HEK293 (cell line): ENCODE measurements around the gene KIFAP3.

Source experiments
- CTCF ChIA-PET: fragments of 350-600 bp; formaldehyde crosslinking; extraction: SDS; loops from one replicate; lab custom pipeline; 2021; ENCODE audit warnings: antibody characterized with exemption; lab: Yijun Ruan, JAX
- POLR2A ChIA-PET: fragments of 300-600 bp; formaldehyde crosslinking; extraction: SDS; loops from one replicate; lab custom pipeline; 2020; ENCODE audit warnings: antibody characterized with exemption, inconsistent platforms; lab: Yijun Ruan, JAX
- H3K27ac ChIP-seq: fragments of 200-500 bp; sonication (Bioruptor generic); 2 replicates; pipeline ENCODE4 v1.5.1; 2014; ENCODE audit warnings: low read depth, low read length, control low read depth, inconsistent platforms; ENCODE audit errors: extremely low read depth
- H3K36me3 ChIP-seq, 2 experiments: fragments of 200-500 bp in 1 of 2; sonication (Bioruptor generic) in 1 of 2; 1 replicate in 1 of 2; 2 replicates in 1 of 2; pipeline ENCODE4 v1.5.1; 2014 to 2017; ENCODE audit warnings: inconsistent platforms in 2 of 2, low read length in 2 of 2; ENCODE audit not compliant: control insufficient read depth in 2 of 2, insufficient read depth in 1 of 2
- H3K4me1 ChIP-seq: fragments of 200-500 bp; sonication (Bioruptor generic); 2 replicates; pipeline ENCODE4 v1.5.1; 2014; ENCODE audit warnings: mild to moderate bottlenecking, low read length, inconsistent platforms; ENCODE audit not compliant: control insufficient read depth, insufficient read depth
- H3K4me3 ChIP-seq: 2 replicates; pipeline ENCODE4 v1.5.1; 2011; ENCODE audit warnings: low read depth, mild to moderate bottlenecking, control low read depth, low read length, moderate library complexity
- H3K9me3 ChIP-seq: fragments of 200-500 bp; sonication (Bioruptor generic); 2 replicates; pipeline ENCODE4 v1.5.1; 2014; ENCODE audit warnings: low read depth, low read length, inconsistent platforms; ENCODE audit not compliant: control insufficient read depth, insufficient read depth
- GFI1B ChIP-seq: fragments of 450-650 bp; formaldehyde crosslinking; IDR thresholded peaks from 2 replicates; pipeline ENCODE4 v1.5.1; 2016; ENCODE audit warnings: missing biosample characterization, missing genetic modification characterization
- GLIS2 ChIP-seq: fragments of 450-650 bp; formaldehyde crosslinking; IDR thresholded peaks from 2 replicates; pipeline ENCODE4 v1.5.1; 2016; ENCODE audit warnings: missing biosample characterization, missing genetic modification characterization
- ZNF112 ChIP-seq: fragments of 450-650 bp; formaldehyde crosslinking; IDR thresholded peaks from 2 replicates; pipeline ENCODE4 v1.5.0; 2017; ENCODE audit warnings: missing biosample characterization, missing genetic modification characterization
- ZNF121 ChIP-seq: fragments of 450-650 bp; formaldehyde crosslinking; IDR thresholded peaks from 2 replicates; pipeline ENCODE4 v1.5.1; 2016; ENCODE audit warnings: missing biosample characterization, missing genetic modification characterization
- ZNF157 ChIP-seq: fragments of 450-650 bp; formaldehyde crosslinking; IDR thresholded peaks from 2 replicates; pipeline ENCODE4 v1.5.1; 2016; ENCODE audit warnings: missing biosample characterization, missing genetic modification characterization
- ZNF2 ChIP-seq: fragments of 450-650 bp; formaldehyde crosslinking; IDR thresholded peaks from 2 replicates; pipeline ENCODE4 v1.5.1; 2016; ENCODE audit warnings: missing biosample characterization, missing genetic modification characterization
- ZNF248 ChIP-seq: fragments of 450-650 bp; formaldehyde crosslinking; IDR thresholded peaks from 2 replicates; pipeline ENCODE4 v1.5.1; 2017; ENCODE audit warnings: missing biosample characterization, missing genetic modification characterization
- ZNF433 ChIP-seq: fragments of 450-650 bp; formaldehyde crosslinking; IDR thresholded peaks from 2 replicates; pipeline ENCODE4 v1.5.1; 2016; ENCODE audit warnings: missing biosample characterization, missing genetic modification characterization, low read depth
- ZNF48 ChIP-seq: fragments of 450-650 bp; formaldehyde crosslinking; IDR thresholded peaks from 2 replicates; pipeline ENCODE4 v1.5.1; 2016; ENCODE audit warnings: missing biosample characterization, missing genetic modification characterization
- ZNF514 ChIP-seq: fragments of 450-650 bp; formaldehyde crosslinking; IDR thresholded peaks from 2 replicates; pipeline ENCODE4 v1.5.1; 2016; ENCODE audit warnings: missing biosample characterization, missing genetic modification characterization
- ZNF585B ChIP-seq: fragments of 450-650 bp; formaldehyde crosslinking; IDR thresholded peaks from 2 replicates; pipeline ENCODE4 v1.5.1; 2016; ENCODE audit warnings: missing biosample characterization, missing genetic modification characterization
- ZNF76 ChIP-seq: fragments of 450-650 bp; formaldehyde crosslinking; IDR thresholded peaks from 2 replicates; pipeline ENCODE4; 2016; ENCODE audit warnings: low read depth, missing biosample characterization, missing genetic modification characterization, borderline replicate concordance
- ZNF785 ChIP-seq: fragments of 450-650 bp; formaldehyde crosslinking; IDR thresholded peaks from 2 replicates; pipeline ENCODE4 v1.5.1; 2016; ENCODE audit warnings: missing biosample characterization, missing genetic modification characterization
- ZNF830 ChIP-seq: fragments of 450-650 bp; IDR thresholded peaks from 2 replicates; pipeline ENCODE4 v1.5.0; 2018; ENCODE audit warnings: missing biosample characterization, missing genetic modification characterization, low read depth, mild to moderate bottlenecking, moderate library complexity
- ZXDB ChIP-seq: fragments of 450-650 bp; formaldehyde crosslinking; IDR thresholded peaks from 2 replicates; pipeline ENCODE4 v1.5.1; 2016; ENCODE audit warnings: missing biosample characterization, missing genetic modification characterization
- TF ChIP-seq, protein P1 (sequence below): fragments of 450-650 bp; formaldehyde crosslinking; IDR thresholded peaks from 2 replicates; pipeline ENCODE4 v1.5.1; 2016; ENCODE audit warnings: missing biosample characterization, missing genetic modification characterization
- TF ChIP-seq, protein P2 (sequence below): fragments of 450-650 bp; formaldehyde crosslinking; IDR thresholded peaks from 2 replicates; pipeline ENCODE4 v1.5.1; 2016; ENCODE audit warnings: missing biosample characterization, missing genetic modification characterization
- TF ChIP-seq, protein P3 (sequence below): fragments of 450-650 bp; formaldehyde crosslinking; IDR thresholded peaks from 2 replicates; pipeline ENCODE4 v1.5.1; 2017; ENCODE audit warnings: missing biosample characterization, missing genetic modification characterization
- TF ChIP-seq, protein P4 (sequence below): fragments of 450-650 bp; formaldehyde crosslinking; IDR thresholded peaks from 2 replicates; pipeline ENCODE4 v1.5.1; 2016; ENCODE audit warnings: missing biosample characterization, missing genetic modification characterization
- TF ChIP-seq, protein P5 (sequence below): fragments of 450-650 bp; formaldehyde crosslinking; IDR thresholded peaks from 2 replicates; pipeline ENCODE4 v1.5.1; 2016; ENCODE audit warnings: missing biosample characterization, missing genetic modification characterization, borderline replicate concordance

Gene KIFAP3

DNA sequence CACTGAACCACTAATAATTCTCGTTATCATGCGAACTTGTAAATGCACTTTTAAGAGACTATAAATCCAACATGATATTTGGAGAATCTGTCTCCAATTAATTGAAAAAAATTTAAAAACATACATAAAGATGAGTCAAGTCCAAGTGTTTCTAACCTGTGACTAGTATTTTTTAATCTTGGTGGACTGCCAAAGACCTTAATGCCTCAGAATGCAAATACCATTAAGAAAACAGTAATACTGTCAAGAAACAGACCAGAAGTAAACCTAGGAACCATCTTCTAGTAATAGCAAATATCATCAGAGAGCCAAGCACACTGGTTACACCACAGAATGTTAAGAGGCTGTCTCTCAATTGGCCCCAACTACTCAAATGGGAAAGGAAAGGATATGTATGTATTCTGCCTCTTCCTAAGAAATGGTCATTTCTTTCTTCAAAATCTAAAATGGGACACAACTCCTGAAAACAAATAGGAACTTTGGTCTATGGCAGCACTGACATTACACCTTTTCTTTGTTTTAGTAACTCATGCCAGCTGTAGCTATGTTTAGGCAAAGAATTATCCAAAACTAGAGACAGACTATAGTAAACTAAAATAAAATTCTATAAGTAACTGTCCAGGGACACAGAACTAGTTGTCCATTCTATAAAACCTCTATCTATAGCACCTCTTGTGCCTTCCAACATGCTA lies 196.5 kb downstream of the KIFAP3 start (continued):
- TF ChIP-seq, protein P1, sequence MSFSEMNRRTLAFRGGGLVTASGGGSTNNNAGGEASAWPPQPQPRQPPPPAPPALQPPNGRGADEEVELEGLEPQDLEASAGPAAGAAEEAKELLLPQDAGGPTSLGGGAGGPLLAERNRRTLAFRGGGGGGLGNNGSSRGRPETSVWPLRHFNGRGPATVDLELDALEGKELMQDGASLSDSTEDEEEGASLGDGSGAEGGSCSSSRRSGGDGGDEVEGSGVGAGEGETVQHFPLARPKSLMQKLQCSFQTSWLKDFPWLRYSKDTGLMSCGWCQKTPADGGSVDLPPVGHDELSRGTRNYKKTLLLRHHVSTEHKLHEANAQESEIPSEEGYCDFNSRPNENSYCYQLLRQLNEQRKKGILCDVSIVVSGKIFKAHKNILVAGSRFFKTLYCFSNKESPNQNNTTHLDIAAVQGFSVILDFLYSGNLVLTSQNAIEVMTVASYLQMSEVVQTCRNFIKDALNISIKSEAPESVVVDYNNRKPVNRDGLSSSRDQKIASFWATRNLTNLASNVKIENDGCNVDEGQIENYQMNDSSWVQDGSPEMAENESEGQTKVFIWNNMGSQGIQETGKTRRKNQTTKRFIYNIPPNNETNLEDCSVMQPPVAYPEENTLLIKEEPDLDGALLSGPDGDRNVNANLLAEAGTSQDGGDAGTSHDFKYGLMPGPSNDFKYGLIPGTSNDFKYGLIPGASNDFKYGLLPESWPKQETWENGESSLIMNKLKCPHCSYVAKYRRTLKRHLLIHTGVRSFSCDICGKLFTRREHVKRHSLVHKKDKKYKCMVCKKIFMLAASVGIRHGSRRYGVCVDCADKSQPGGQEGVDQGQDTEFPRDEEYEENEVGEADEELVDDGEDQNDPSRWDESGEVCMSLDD (tag by site-specific recombination) = no peak
- TF ChIP-seq GFI1B (tag by site-specific recombination) (no peak), ZNF157 (tag by site-specific recombination) (no peak), ZNF248 (no peak), ZXDB (tag by site-specific recombination) (no peak)
- TF ChIP-seq, protein P2, sequence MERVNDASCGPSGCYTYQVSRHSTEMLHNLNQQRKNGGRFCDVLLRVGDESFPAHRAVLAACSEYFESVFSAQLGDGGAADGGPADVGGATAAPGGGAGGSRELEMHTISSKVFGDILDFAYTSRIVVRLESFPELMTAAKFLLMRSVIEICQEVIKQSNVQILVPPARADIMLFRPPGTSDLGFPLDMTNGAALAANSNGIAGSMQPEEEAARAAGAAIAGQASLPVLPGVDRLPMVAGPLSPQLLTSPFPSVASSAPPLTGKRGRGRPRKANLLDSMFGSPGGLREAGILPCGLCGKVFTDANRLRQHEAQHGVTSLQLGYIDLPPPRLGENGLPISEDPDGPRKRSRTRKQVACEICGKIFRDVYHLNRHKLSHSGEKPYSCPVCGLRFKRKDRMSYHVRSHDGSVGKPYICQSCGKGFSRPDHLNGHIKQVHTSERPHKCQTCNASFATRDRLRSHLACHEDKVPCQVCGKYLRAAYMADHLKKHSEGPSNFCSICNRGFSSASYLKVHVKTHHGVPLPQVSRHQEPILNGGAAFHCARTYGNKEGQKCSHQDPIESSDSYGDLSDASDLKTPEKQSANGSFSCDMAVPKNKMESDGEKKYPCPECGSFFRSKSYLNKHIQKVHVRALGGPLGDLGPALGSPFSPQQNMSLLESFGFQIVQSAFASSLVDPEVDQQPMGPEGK (tag by site-specific recombination) = no peak

DNA sequence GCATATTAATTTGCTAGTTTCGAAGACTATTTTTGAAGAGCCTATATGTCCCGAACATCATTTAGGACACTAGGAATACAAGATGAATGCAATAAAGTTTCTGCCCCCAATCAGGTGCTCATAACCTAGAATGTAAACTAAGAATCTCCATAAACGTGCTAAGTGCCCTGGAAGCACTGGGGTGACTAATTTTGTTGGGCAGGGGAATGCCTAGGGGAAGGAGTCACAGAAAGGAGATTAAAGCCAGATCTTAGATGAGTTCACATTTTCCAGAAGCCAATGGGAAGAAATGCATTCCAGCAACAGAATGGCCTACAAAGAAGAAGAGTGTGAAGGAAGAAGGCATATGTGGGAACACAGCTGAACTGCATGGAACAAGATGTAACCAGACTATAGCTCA lies 200.3 kb downstream of the KIFAP3 start:
- ChIA-PET POLR2A (no interaction called here), CTCF (no interaction called here)
- Histone ChIP-seq H3K36me3 (peaks cover 19 to 85% of the 10 kb centered on the region in 2 experiments), H3K4me1 (no peaks in the 10 kb centered on the region), H3K9me3 (no peaks in the 10 kb centered on the region), H3K4me3 (no peak overlapping the region), H3K27ac (no peak overlapping the region)
- TF ChIP-seq, protein P3, sequence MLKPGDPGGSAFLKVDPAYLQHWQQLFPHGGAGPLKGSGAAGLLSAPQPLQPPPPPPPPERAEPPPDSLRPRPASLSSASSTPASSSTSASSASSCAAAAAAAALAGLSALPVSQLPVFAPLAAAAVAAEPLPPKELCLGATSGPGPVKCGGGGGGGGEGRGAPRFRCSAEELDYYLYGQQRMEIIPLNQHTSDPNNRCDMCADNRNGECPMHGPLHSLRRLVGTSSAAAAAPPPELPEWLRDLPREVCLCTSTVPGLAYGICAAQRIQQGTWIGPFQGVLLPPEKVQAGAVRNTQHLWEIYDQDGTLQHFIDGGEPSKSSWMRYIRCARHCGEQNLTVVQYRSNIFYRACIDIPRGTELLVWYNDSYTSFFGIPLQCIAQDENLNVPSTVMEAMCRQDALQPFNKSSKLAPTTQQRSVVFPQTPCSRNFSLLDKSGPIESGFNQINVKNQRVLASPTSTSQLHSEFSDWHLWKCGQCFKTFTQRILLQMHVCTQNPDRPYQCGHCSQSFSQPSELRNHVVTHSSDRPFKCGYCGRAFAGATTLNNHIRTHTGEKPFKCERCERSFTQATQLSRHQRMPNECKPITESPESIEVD = no peak
- TF ChIP-seq ZNF2 (tag by site-specific recombination) = no peak
- TF ChIP-seq, protein P4, sequence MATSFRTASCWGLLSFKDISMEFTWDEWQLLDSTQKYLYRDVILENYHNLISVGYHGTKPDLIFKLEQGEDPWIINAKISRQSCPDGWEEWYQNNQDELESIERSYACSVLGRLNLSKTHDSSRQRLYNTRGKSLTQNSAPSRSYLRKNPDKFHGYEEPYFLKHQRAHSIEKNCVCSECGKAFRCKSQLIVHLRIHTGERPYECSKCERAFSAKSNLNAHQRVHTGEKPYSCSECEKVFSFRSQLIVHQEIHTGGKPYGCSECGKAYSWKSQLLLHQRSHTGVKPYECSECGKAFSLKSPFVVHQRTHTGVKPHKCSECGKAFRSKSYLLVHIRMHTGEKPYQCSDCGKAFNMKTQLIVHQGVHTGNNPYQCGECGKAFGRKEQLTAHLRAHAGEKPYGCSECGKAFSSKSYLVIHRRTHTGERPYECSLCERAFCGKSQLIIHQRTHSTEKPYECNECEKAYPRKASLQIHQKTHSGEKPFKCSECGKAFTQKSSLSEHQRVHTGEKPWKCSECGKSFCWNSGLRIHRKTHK = no peak
- TF ChIP-seq ZNF585B (tag by site-specific recombination) = no peak
- TF ChIP-seq ZNF514 (tag by site-specific recombination) = no peak
- TF ChIP-seq ZNF76 = no peak
- TF ChIP-seq ZNF830 = no peak

DNA sequence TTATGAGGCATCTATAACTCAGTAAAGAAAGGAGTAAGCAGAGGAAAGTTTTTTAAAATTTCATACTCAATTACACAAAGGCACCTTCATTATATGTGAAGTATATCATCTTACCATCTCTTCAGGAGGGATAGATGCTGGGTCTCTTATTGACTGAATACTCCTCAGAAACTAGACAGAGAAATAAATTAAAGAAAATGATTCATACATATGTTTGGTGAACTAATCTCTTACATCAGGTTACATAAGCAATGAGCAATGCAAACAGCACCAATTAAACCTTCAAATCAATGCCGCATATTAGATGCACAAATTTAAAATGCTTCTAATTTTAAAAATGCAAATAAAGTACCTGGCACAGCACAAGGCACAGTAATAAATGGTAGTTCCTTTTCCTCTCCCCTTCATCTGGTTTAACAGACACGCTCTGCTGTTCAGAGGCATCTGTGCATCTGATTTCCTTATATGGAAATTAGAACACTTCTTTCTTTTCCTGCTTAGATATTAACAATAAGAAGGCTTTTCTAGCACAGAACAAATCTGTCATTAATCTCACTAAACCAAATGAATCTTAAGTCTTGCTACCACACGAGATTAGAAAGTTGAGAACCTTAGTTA lies 200.8 kb downstream of the KIFAP3 start:
- Histone ChIP-seq H3K9me3 (no peaks in the 10 kb centered on the region), H3K4me3 (no peak overlapping the region), H3K27ac (no peak overlapping the region), H3K4me1 (no peaks in the 10 kb centered on the region), H3K36me3 (peaks cover 19 to 90% of the 10 kb centered on the region in 2 experiments)
- CTCF ChIA-PET = no interaction called here
- POLR2A ChIA-PET = no interaction called here
- TF ChIP-seq, protein P5, sequence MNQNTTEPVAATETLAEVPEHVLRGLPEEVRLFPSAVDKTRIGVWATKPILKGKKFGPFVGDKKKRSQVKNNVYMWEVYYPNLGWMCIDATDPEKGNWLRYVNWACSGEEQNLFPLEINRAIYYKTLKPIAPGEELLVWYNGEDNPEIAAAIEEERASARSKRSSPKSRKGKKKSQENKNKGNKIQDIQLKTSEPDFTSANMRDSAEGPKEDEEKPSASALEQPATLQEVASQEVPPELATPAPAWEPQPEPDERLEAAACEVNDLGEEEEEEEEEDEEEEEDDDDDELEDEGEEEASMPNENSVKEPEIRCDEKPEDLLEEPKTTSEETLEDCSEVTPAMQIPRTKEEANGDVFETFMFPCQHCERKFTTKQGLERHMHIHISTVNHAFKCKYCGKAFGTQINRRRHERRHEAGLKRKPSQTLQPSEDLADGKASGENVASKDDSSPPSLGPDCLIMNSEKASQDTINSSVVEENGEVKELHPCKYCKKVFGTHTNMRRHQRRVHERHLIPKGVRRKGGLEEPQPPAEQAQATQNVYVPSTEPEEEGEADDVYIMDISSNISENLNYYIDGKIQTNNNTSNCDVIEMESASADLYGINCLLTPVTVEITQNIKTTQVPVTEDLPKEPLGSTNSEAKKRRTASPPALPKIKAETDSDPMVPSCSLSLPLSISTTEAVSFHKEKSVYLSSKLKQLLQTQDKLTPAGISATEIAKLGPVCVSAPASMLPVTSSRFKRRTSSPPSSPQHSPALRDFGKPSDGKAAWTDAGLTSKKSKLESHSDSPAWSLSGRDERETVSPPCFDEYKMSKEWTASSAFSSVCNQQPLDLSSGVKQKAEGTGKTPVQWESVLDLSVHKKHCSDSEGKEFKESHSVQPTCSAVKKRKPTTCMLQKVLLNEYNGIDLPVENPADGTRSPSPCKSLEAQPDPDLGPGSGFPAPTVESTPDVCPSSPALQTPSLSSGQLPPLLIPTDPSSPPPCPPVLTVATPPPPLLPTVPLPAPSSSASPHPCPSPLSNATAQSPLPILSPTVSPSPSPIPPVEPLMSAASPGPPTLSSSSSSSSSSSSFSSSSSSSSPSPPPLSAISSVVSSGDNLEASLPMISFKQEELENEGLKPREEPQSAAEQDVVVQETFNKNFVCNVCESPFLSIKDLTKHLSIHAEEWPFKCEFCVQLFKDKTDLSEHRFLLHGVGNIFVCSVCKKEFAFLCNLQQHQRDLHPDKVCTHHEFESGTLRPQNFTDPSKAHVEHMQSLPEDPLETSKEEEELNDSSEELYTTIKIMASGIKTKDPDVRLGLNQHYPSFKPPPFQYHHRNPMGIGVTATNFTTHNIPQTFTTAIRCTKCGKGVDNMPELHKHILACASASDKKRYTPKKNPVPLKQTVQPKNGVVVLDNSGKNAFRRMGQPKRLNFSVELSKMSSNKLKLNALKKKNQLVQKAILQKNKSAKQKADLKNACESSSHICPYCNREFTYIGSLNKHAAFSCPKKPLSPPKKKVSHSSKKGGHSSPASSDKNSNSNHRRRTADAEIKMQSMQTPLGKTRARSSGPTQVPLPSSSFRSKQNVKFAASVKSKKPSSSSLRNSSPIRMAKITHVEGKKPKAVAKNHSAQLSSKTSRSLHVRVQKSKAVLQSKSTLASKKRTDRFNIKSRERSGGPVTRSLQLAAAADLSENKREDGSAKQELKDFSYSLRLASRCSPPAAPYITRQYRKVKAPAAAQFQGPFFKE (tag by site-specific recombination) = no peak
- no peak for TF ChIP-seq ZNF121 (tag by site-specific recombination)
- TF ChIP-seq ZNF48 (tag by site-specific recombination) = no peak
- TF ChIP-seq ZNF112 (tag by site-specific recombination) = no peak
- TF ChIP-seq ZNF785 (tag by site-specific recombination) = no peak
- TF ChIP-seq GLIS2 (tag by site-specific recombination) = no peak
- TF ChIP-seq ZNF433 (tag by site-specific recombination) = no peak
